NCI-H510A treated with DMSO at 0.1 percent for 48 hours (cell line): ENCODE measurements around the gene IER5.

Experiments
- DNase-seq: peaks from one replicate; lab custom pipeline; 2025; lab: John Stamatoyannopoulos, UW

IER5 gene

DNA sequence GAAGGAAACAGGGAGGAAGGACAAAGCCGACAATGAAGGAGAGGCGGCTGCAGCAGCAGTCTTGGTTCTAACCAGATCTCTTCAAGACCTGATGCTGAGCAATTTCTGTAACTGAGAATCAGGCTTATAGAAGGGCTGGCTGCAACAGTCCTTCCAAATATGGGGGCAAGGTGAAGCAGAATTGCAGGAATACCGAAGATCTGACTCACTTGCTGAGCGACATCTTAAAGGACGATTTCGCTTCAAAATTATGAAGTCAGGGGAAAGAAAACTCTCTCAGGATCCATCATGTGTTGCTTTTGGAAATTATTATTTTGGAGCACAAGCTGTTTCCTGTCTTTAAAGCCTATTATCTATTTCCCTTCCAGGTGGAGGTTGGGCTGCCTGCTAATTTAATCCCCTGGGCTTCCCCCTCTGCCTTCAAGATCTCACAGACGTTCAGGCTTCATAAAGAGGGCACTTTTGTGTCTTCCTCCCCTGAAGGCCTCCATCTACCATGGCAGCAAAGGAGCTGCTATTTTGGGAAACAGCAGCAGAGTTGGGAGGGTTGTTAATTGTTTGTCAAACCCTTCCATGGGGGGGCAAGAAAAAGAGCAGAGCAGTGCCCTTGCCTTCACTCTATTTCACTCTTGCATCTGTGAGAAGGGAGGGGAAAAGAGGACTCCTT is 10.8 kb upstream of the IER5 start:
- DNase-seq = no peak

DNA sequence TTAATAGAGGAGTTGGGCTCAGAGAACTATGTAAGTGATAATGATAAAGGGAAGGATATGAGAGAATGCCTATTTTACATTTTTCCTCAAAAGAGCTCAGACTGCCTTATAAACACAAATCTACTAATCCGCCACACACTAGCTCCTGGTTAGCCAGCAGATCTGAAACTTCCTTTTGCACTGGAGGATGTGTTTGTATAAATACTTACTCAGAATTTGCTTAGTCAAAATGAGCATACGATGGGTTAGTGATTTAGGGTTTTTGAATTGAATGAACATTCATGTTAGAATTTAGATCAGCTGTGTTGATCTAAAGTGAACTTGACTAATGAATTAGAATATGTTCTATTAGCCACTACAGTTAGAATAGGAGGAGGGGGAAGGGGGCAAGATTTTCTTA is 9.1 kb upstream of the IER5 start:
- DNase-seq = no peak

DNA sequence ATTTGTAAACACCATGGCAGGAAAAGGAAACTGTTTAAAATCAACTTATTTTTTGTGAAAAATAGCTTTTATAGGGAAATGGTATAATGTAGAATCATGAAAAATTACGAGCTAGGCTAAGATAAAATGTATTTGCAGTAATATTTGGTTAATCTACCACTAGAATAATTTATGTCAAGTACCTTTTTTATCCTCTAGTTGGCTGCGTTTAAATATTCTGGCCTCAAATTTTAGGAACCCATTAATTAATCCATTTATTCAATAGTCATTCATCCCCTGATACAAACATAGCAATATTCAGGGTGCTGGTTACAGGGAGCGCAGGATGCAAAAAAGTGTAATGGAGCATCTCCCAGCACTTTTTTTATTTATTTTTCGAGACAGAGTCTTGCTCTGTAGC is 8.6 kb upstream of the IER5 start:
- DNase-seq = no peak

DNA sequence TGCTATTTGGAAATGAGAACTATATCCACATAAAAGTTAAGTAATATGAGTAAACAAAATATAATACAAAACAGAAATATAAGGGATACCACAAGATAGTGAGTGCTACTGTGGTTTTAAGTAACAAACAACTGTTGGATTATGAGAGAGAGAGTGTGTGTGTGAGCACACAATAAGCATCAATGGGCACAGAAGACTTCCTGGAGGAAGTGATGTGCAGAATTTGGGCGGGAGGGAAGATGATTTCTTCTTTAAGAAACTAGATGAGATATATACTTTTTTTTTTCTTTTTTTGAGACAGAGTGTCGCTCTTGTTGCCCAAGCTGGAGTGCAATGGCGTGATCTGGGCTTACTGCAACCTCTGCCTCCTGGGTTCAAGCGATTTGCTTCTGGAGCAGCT is 7.9 kb upstream of the IER5 start:
- DNase-seq = no peak

DNA sequence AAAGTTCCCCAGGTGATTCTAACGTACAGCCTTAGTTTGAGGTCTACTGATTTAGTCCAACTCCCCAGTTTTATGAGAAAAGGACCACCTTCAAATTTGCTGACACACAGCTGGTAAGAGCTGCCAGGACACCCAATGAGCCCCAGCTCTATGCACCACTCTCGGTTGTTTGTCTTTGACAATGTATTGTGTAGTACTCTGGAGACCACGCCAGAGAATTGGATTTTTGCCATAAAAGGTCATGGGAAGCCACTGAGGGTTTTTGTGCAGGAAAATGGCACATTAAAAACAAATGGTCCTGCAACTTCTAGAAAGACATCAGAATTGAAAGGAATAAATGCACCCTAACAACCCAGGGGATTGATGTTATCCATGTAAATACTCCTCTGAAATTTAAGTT is 7.1 kb upstream of the IER5 start:
- no peak for DNase-seq

DNA sequence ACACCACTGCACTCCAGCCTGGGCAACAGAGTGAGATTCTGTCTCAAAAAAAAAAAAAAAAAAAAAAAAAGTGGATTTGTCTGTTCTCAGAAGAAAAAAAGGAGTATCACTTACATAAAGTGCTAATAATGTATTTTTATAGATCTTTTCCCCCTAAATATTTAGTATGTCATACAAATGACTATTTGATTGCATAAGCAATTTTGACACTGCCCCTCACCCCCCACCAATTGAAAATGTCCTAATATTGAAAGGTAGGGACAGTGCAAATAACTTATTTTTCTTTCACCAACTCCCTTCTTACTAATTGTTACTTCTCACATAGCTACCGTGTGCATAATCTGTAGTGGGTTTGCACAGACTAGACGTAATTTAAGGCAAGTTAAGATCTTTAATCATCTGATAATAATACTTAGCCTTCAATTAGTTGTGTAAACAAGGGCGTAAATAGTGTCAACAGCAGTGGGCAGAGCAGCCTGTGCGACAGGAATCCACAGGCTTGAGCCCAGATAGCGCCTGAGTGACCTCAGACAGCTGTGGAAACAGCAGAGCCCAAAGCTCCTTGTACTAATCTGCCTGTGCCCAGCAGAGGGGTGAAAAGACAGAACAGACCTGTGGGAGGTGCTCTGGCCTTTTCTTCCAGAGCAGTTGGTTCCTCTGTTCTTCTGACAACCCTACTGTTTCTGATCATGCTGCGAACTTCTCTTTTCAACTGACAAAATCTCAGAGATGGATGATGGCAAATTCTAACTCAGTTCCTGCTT is 4.5 kb upstream of the IER5 start:
- DNase-seq = peak; percentile 53

DNA sequence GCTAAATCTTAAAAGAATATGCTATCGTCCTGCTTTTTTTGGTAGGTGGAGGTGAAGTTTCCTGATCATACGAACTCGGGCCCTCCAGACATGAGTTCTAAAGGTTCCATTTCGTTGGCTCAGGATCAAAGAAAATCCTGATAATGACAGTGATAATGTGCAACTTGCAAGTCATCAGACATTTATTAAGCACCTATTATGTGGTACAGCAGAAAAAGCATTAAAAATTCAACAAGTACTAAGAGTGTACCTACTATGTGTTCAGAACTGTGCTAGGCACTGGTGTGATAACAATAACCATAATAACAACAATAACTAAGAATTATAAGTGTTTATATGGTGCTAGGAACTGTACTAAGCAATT is 3.9 kb upstream of the IER5 start:
- DNase-seq = no peak

DNA sequence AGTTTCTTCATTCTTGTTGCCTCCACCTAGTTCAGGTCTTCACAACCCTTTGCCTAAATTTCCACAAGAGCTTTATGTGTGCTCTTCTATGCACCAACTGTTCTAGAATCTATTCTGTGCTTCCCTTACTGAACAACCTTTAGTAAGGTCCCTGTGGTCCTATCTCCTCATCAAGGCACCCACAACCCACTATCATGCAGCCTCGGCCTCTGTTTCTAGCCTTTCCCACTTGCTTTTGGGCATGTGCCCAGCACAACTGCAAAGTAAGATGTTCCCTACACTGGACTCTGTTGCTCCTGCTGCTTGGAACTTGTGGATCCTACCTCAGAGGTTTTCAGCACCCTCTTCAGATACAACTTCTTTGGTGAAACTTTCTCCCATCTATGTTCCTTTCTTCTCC is 2.4 kb upstream of the IER5 start:
- DNase-seq = no peak

DNA sequence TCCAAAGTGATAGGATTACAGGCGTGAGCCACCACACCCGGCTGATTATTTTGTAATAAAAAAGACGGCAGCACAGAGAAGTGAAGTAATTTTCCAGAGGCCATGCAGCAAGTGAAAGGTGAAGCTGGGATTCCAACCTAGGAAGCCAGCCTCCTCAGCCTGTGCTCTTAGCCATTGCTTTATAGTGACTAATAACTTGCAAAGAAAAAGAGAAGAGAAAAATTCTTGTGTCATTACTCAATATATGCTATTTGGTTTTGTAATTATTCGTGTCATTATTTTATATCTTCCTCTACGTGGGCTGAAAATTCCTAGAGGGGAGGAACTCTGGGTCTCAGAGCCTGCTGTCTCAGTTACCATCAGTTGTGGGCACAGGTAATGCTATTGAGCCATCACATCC is 1.6 kb upstream of the IER5 start:
- no peak for DNase-seq

DNA sequence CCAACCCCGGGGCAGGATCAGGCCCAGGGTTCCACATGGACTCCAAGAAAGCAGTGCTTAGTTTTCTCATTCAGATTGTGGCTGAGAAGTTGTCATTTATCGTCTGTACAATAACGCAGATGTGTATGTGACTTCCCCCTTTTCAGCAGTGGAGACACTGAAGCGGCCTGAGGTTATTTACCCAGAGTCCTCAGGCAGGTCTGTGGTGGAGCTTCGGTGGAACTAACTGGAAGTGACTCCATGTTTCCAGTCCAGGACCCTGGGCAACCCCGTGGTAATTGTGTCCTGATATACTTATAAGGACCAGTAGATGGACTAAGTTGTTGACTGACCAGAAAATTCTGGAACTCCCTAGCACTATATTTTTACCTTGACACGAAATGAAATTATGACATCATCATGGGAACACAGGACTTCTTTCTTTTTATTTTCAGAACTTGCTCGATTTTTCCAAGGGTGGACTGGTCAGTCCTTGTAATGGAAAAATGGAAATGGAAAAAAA is 1.0 kb upstream of the IER5 start:
- no peak for DNase-seq

DNA sequence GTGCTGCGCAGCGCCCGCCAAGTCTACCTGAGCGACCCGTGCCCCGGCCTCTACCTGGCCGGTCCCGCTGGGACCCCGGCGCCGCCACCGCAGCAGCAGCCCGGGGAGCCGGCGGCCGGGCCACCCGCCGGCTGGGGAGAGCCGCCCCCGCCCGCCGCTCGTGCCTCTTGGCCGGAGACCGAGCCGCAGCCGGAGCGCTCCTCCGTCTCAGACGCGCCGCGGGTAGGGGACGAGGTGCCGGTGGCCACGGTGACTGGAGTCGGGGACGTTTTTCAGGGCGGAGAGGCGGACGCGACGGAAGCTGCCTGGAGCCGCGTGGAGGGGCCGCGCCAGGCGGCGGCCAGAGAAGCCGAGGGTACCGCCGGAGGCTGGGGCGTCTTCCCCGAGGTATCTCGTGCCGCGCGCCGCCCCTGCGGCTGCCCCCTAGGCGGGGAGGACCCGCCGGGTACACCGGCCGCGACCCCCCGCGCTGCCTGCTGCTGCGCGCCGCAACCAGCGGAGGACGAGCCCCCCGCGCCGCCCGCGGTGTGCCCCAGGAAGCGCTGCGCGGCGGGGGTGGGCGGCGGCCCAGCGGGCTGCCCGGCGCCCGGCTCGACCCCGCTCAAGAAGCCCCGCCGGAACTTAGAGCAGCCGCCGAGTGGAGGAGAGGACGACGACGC is 646 bp downstream of the IER5 start:
- DNase-seq = no peak

DNA sequence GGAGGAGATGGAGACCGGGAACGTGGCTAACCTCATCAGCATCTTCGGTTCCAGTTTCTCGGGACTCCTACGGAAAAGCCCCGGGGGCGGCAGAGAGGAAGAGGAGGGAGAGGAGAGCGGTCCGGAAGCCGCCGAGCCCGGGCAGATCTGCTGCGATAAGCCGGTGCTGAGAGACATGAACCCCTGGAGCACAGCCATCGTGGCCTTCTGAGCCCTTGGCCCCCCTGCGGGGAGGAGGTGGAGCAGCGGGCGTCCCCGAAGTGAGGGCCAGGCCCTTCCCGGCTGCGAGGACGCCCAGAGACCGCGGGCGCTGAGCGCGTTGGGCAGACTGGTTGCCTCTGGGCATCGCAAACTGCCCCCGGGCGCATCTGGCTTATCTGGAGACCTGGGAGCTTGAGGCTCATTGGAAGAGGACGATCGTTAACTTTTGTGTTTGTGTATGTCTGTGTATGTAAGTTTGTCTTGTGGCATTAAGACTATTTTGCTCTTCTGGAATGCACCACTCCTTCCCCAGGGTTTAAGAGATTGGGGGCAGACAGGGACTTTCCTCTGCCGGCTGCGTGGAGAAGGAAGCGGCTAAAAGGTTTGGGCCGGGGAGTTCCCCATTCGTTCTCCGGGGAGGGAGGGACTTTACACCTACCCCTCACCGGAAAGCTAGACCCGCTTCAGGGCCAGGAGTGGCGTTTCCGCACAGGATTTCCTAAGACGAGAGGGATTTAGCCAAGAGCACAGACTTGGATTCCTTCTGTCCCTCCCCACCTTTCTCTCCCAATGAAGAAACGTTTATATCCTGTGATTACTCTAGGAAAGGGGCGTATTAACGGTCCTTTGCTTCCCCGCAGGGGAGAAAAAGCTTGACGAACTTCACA is 1.4 kb downstream of the IER5 start:
- peak; percentile 40 for DNase-seq

DNA sequence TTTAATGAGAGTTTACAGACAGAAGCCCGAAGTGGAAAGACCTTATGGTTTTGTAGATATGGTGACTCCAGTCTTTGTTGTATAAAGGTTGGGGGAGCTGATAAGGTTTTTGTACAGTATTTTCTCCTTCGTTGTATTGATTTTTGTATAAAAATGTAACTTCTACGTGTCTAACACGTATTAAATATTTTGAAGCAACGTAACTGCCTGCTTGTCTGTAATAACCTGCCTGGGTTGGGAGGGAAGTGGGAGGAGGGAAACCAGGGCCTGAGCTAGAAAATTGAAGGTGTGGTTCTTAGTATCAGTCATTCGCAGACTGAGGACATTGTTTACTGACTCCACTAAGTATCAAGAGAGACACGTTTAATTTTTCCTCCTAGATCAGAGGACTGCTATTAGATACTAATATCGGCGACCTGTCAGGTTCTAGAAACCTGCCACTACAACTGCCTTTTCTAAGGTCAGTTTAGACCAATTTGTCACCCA is 2.2 kb downstream of the IER5 start:
- DNase-seq = peak; percentile 48

DNA sequence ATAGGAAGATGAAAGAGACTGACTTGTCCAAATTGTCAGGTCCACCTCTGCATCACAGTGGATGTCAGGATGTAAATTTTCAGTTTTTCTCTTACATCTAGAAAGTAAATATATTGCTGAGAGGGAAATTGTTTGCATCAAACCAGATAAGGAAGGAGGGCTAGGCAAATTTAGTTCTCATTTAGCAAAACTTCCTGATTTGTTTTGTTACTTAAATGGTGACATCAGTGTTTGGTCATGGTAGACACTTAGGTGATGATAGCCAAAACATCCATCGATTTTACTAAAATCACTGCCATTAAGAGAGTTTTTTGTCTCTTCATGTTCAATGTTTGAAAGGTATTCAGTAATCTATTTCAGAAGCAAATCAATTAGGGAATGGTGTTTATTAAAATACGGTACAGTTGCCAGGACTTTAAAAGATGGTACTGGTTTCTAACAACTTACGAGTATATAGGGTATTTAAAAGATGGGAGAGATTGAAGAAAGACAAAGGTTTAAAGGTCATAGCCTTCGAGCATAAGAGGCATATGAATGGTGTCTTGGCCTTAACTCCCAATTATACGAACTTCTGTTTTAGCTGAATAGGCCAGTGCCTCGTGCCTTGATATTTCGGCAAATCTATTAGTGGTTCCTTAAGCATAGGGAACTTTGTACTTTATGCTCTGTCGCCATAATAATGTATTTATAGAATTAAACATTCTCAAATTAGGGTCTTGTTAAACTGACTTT is 3.0 kb downstream of the IER5 start:
- DNase-seq = no peak

DNA sequence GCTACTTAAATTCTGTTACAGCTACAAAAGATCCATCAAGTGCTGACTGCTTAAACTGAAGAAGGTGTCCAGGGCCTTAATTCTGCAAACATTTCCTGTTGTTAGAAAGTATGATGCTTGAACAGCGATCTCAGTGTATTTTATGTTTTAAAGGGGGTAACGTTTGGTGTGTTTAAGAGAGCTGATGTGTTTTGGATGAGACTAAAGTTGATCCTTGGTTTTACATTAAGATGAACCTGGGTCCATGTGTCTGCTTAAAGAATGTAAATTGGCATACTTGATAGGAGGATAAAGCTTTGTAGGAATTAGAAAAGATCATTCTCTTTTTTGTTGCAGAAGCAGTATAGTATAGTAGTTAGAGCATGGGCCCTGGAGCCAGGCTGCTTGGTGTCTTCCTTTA is 3.6 kb downstream of the IER5 start:
- DNase-seq = no peak

DNA sequence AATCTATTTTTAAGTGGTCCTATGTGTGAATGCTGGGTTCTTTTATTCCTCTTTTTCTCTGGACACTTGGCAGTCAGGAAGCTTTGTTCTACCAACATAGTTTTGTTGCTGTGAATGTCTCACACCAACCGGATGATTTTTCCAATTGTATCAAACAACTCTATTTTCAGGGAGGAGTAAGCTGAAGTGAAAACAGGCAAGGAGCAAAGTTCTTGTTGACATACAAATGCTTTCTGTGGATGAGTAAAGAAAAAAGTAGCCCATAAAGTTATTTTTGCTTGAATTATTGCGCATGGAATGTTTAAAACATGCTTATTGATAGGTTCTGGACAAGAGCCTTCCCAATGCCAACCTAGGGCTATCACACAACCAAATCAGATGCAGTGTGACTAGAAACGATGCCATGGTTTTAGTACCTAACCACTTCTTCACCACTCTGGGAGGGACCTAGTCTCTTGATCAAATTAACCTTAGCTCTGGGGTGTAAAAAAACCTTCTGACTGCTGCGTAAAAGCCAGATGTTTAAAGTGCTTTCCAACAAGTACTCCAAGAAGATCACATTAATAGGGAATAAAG is 4.5 kb downstream of the IER5 start:
- DNase-seq = no peak

DNA sequence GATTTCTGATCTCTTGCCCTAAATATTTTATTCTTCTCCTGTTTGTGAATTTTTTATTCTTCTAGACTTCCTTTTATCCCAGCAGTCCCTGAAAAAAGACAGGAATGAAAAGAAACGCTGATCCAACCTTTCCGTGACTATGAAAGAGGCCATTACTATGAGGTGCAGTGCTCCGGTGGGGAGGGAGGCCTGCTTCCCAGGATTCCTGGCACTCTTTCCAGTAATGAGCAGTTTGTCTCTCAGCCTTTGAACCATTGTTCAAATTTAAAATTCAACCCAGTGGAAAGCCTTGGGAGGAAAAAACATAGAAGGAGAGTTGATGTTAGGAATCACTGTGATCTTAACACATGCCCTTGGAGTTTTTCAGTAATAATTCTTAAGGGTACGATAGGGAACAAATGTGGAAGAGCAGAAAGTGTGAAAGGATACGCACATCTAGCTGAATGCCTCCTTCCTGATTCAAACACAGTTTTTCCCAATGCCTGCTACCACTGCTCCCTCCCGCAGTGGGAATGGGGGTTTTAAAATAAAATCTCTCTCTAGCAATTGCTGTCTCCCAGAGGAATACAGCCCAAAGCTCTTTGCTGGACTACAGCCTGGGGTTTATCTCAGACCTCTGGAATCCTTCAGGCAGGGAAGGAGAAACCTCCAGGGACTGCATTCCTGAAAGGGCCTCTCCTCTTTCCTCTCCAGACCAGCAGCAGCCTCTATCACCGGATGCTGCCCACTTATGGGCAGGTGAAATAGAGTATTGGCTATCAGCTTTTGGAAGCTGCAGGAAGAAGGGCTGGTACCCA is 6.1 kb downstream of the IER5 start:
- no peak for DNase-seq

DNA sequence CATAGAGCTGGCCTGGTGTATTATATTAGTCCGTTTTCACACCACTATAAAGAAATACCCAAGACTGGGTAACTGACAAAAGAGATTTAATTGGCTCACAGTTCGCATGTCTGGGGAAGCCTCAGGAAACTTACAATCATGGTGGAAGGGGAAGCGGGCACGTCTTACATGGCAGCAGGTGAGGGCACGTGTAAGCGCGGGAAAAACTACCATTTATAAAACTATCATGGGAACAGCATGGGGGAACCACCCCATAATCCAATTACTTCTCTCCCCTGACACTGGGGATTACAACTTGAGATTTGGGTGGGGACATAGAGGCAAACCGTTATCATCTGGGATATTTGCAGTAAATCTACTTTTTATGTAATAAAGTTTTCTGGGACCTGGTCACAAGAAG is 6.8 kb downstream of the IER5 start:
- DNase-seq = no peak

DNA sequence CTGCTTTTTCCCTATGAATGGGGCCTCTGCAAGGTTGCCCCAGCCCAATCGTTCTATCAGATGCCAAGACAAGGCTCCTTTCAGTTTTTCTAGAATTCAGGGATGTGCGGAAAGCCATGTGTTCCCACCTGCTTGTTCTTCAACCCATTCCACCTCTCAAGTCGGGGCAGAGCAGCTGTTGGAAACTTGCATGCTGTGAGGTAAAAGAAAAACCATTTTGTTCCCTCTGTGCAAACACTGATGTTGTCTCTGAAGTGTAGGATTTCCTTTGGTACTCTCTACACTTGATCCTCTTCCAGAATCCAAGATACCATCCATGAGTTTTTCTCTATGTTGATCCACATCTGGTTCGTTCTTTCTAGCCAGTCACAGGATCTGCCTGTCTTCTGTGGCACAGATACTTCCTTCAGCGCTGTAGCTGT is 7.3 kb downstream of the IER5 start:
- peak; percentile 43 for DNase-seq

DNA sequence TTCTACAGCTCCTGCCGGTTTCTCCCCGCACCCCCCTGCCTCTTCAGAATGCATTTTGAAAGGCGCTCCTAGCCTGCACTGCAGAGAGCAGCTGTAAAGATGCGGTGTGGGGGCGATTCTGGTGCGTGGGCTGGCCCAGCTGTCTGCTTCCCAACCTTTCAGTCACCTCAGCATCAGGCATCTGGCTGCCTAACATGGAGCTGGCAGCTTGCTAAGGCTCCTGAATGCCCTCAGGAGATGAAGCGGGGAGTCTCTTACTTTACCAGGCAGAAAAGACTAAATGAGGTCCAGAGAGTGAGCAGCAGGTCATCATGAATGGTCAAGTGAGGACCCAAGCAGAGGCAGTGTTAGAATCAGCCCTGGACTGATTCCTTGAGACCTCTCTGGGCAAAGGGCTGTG is 8.7 kb downstream of the IER5 start:
- DNase-seq = no peak
